ENCODE results near the gene C2CD3. TPM values are rescaled to one million over a fixed set of nuclear protein-coding genes. Genes with fewer than 3 reads are reported as not detected.

The C2CD3 gene
- total and polyA plus RNA-seq, 9 of the 15 experiments (the other 6 are each of a cell fraction or from before 2014, with no cell fraction given), result 4.4 to 20.2 (median 15.4) TPM

DNA sequence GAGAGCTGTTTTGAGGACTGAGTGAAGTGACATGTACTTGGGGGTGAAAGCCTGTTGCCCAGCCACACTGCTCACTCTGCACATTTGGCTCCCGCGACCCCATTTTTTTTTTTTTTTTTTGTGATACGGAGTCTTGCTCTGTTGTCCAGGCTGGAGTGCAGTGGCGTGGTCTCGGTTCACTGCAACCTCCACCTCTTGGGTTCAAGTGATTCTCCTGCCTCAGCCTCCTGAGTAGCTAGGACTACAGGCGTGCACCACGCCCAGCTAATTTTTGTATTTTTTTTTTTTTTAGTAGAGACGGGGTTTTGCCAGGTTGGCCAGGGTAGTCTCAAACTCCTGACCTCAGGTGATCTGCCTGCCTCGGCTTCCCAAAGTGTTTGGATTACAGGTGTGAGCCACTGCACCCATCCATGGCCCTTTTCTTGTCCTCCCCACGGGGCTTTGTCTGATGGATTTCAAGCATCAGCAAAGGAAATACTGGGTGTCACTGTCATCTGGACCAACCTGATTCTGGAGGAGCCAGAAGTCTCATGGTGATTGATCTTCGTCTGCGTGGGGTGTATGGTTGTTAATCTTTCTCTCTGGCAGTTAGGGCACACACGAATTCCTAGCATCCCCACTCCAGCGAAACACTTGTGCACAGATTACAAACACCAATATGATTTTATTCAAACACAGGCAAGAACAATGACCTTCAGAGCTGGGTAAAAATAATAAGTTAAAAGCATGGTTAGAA lies 158.6 kb downstream of the C2CD3 start (continued):
- TF ChIP-seq, protein P1, sequence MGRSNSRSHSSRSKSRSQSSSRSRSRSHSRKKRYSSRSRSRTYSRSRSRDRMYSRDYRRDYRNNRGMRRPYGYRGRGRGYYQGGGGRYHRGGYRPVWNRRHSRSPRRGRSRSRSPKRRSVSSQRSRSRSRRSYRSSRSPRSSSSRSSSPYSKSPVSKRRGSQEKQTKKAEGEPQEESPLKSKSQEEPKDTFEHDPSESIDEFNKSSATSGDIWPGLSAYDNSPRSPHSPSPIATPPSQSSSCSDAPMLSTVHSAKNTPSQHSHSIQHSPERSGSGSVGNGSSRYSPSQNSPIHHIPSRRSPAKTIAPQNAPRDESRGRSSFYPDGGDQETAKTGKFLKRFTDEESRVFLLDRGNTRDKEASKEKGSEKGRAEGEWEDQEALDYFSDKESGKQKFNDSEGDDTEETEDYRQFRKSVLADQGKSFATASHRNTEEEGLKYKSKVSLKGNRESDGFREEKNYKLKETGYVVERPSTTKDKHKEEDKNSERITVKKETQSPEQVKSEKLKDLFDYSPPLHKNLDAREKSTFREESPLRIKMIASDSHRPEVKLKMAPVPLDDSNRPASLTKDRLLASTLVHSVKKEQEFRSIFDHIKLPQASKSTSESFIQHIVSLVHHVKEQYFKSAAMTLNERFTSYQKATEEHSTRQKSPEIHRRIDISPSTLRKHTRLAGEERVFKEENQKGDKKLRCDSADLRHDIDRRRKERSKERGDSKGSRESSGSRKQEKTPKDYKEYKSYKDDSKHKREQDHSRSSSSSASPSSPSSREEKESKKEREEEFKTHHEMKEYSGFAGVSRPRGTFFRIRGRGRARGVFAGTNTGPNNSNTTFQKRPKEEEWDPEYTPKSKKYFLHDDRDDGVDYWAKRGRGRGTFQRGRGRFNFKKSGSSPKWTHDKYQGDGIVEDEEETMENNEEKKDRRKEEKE (IDR thresholded peaks at IDR 0.05; ENCODE audit: borderline replicate concordance in 1 of 2, control insufficient read depth in 1 of 2, low read depth in 2 of 2, low read length in 1 of 2), result no peak
- TF ChIP-seq FOXO4 (CRISPR knock-in tag; IDR thresholded peaks at IDR 0.05), result no peak
- TF ChIP-seq MGA (IDR thresholded peaks at IDR 0.05), result no peak
- TF ChIP-seq HNRNPL (IDR thresholded peaks at IDR 0.05; ENCODE audit: low read depth, low read length), result no peak
- TF ChIP-seq AFF4 (CRISPR knock-in tag; IDR thresholded peaks at IDR 0.05), result 0 out of 2 replicates have a peak, but pooled peaks have one; percentile 45
